C4-2B (cell line): Measurements from ENCODE around the gene YPEL4.

Experiments used
- ZFX ChIP-seq: fragments of 450-650 bp; IDR thresholded peaks from 2 replicates; pipeline ENCODE4 v1.6.1; 2017
- TF ChIP-seq, protein P1 (sequence below): fragments of 450-650 bp; conservative IDR thresholded peaks from 2 replicates; pipeline ENCODE4 v1.5.1; 2017; ENCODE audit warnings: mild to moderate bottlenecking

DNA sequence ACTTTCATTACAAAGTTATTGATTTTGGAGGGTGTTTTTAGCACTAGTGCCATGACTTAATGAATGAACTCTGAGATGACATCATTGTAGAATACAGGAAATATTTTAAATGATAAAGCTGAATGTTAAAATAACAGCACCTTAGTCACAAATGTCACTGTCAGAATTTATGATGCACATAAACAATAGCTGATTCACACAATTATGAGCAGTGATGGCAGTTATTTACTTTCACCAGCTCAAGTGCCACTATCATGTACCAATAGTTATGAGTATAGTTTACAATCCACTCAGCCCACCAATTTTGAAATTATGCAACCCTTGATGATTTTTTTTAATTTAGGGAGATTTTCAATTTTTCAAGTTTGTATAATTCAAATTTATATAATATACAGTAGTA is 29.2 kb downstream of the YPEL4 start:
- TF ChIP-seq, protein P1, sequence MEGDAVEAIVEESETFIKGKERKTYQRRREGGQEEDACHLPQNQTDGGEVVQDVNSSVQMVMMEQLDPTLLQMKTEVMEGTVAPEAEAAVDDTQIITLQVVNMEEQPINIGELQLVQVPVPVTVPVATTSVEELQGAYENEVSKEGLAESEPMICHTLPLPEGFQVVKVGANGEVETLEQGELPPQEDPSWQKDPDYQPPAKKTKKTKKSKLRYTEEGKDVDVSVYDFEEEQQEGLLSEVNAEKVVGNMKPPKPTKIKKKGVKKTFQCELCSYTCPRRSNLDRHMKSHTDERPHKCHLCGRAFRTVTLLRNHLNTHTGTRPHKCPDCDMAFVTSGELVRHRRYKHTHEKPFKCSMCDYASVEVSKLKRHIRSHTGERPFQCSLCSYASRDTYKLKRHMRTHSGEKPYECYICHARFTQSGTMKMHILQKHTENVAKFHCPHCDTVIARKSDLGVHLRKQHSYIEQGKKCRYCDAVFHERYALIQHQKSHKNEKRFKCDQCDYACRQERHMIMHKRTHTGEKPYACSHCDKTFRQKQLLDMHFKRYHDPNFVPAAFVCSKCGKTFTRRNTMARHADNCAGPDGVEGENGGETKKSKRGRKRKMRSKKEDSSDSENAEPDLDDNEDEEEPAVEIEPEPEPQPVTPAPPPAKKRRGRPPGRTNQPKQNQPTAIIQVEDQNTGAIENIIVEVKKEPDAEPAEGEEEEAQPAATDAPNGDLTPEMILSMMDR = no peak
- no peak for TF ChIP-seq ZFX
